Ascending aorta (tissue), 2 donors: ENCODE data around the gene GPR37L1. TPM values are rescaled to one million over a fixed set of nuclear protein-coding genes. Genes with fewer than 3 reads are reported as not detected.

Experiments used
- DNase-seq, 2 donors: peaks; one replicate each; pipeline ENCODE4 v3.0.0-alpha.2; 2019; ENCODE audit warnings: low spot score in 2 of 2
- H3K27ac ChIP-seq, 2 donors: fragments of 200-600 bp; sonication (generic); one replicate each; pipeline ENCODE4 v1.5.1; 2016 to 2017; ENCODE audit warnings: mild to moderate bottlenecking in 1 of 2
- H3K27me3 ChIP-seq: fragments of 200-600 bp; sonication (generic); one replicate; pipeline ENCODE4 v1.5.1; 2017
- H3K36me3 ChIP-seq, 2 donors: fragments of 200-600 bp; sonication (generic); one replicate each; pipeline ENCODE4 v1.5.1; 2016
- H3K4me1 ChIP-seq, 2 donors: fragments of 200-600 bp; sonication (generic); one replicate each; pipeline ENCODE4 v1.5.1; 2016 to 2017; ENCODE audit warnings: mild to moderate bottlenecking in 1 of 2
- H3K4me3 ChIP-seq, 2 donors: fragments of 200-600 bp; sonication (generic); one replicate each; pipeline ENCODE4 v1.5.1; 2016 to 2017; ENCODE audit warnings: mild to moderate bottlenecking in 1 of 2
- H3K9me3 ChIP-seq, 2 donors: fragments of 200-600 bp; sonication (generic); one replicate each; pipeline ENCODE4 v1.5.1; 2016
- CTCF ChIP-seq, 3 experiments: fragments of 200-600 bp in 2 of 3; fragments of 450-650 bp in 1 of 3; sonication (generic) in 2 of 3; IDR thresholded peaks; one replicate each; pipeline ENCODE4 v1.5.1; 2016 to 2019; ENCODE audit warnings: antibody characterized with exemption in 3 of 3, mild to moderate bottlenecking in 1 of 3, moderate library complexity in 1 of 3
- intact Hi-C: fragments of 100-400 bp; cut with DNase I; formaldehyde crosslinking; loops from one replicate; pipeline ENCODE4 v1.15.1; 2023
- total RNA-seq: library from RNA; depleted of rRNA; stranded (reverse); fragments of >200 nt; gene quantifications from one replicate; pipeline ENCODE4 v1.1.0, GENCODE V29; 2016

GPR37L1 gene
- total RNA-seq, 1 donor from 2014 or later, result not detected

- H3K4me3 ChIP-seq, result no peak overlapping the region
- no peak for DNase-seq
- no peaks in the 10 kb centered on the region for H3K4me1 ChIP-seq
- intact Hi-C loops, result no loop called here
- no peaks in the 10 kb centered on the region for H3K9me3 ChIP-seq
- H3K36me3 ChIP-seq, result no peaks in the 10 kb centered on the region
- TF ChIP-seq CTCF (IDR thresholded peaks at IDR 0.05), result no peak
- H3K27ac ChIP-seq, result no peak overlapping the region
- no peaks in the 10 kb centered on the region for H3K27me3 ChIP-seq
These were observed 44.5 kb upstream of the GPR37L1 start for GRCh38 chr1:202078241-202078640.

- Histone ChIP-seq H3K4me3 (no peak overlapping the region), H3K9me3 (no peaks in the 10 kb centered on the region), H3K27me3 (no peaks in the 10 kb centered on the region), H3K36me3 (no peaks in the 10 kb centered on the region), H3K4me1 (no peaks in the 10 kb centered on the region), H3K27ac (no peak overlapping the region)
- TF ChIP-seq CTCF (IDR thresholded peaks at IDR 0.05), result no peak
- intact Hi-C loops, result no loop called here
- no peak for DNase-seq
These were observed 40.7 kb upstream of the GPR37L1 start for GRCh38 chr1:202081992-202082391.

- TF ChIP-seq CTCF (IDR thresholded peaks at IDR 0.05), result no peak
- intact Hi-C loops, result no loop called here
- Histone ChIP-seq H3K4me1 (no peaks in the 10 kb centered on the region), H3K27me3 (no peaks in the 10 kb centered on the region), H3K9me3 (no peaks in the 10 kb centered on the region), H3K36me3 (no peaks in the 10 kb centered on the region), H3K27ac (no peak overlapping the region), H3K4me3 (no peak overlapping the region)
- DNase-seq, result no peak
These were observed 37.7 kb upstream of the GPR37L1 start for GRCh38 chr1:202084791-202085681.

- DNase-seq, result no peak
- H3K27ac ChIP-seq, result no peak overlapping the region
- TF ChIP-seq CTCF (IDR thresholded peaks at IDR 0.05), result no peak
These were observed 36.9 kb upstream of the GPR37L1 start for GRCh38 chr1:202085682-202086373.

GRCh38 chr1:202086579-202087350, 36.0 kb upstream of the GPR37L1 start:
- Histone ChIP-seq H3K36me3 (no peaks in the 10 kb centered on the region), H3K4me3 (no peak overlapping the region), H3K27ac (no peak overlapping the region), H3K9me3 (no peaks in the 10 kb centered on the region), H3K4me1 (no peaks in the 10 kb centered on the region), H3K27me3 (no peaks in the 10 kb centered on the region)
- no peak for DNase-seq
- intact Hi-C loops, result no loop called here
- TF ChIP-seq CTCF (IDR thresholded peaks at IDR 0.05), result no peak

More at GRCh38 chr1:202085682-202086373, 36.9 kb upstream of the GPR37L1 start:
- no peak overlapping the region for H3K4me3 ChIP-seq
- intact Hi-C loops, result no loop called here
- H3K9me3 ChIP-seq, result no peaks in the 10 kb centered on the region
- no peaks in the 10 kb centered on the region for H3K27me3 ChIP-seq
- H3K4me1 ChIP-seq, result no peaks in the 10 kb centered on the region
- H3K36me3 ChIP-seq, result no peaks in the 10 kb centered on the region
